GM21528 (cell line): ENCODE results near the gene DIAPH2.
"Not testable (repeated sequence)": the region's sequence is repeated elsewhere in the genome, so short reads cannot be mapped to it uniquely, and the experiment has no call there.

Source experiments
- ATAC-seq: cut with Tn5 transposase; IDR thresholded peaks from one replicate; pipeline ENCODE4 v1.9.1; 2021; ENCODE audit warnings: mild to moderate bottlenecking, moderate library complexity; ENCODE audit not compliant: unreplicated experiment, low FRiP score

Gene DIAPH2

DNA sequence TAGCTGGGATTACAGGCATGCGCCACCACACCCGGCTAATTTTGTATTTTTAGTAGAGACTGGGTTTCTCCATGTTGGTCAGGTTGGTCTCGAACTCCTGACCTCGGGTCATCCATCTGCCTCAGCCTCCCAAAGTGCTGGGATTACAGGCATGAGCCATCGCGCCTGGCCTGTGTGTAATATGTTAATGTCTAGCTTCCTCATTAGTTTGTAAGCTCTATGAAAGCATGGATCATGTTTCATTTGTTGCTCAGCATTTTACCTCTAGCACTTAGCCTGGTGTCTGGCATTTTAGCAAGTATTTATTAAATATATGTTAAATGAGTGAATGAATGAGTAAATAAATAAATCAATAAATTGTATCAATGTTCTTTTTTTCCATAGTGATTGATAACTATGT, 29.8 kb downstream of the DIAPH2 start:
- not testable (repeated sequence) for ATAC-seq

GRCh38 chrX:96715481-96715880, 30.8 kb downstream of the DIAPH2 start:
- ATAC-seq: no peak

- no peak for ATAC-seq
These were observed 34.7 kb downstream of the DIAPH2 start for GRCh38 chrX:96719161-96719875.

DNA sequence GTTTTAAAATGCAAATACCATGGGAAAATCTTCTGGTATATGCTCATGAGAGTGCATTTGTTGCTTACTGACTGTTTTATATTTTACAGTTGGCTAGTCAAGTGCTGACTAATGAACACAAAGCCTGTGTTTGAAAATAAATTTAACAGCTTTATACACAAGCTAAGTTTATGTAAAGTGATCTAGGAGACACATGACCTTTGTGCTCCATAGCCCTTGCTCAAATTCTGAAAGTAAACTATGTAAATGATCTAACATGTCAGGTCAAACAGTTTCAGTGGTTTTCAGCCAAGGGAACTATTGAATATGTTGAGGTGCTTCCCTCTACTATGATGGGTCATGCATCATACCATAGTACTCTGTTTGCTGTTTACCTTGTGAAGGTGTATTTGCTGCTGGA, 36.7 kb downstream of the DIAPH2 start:
- peak; percentile 100 for ATAC-seq

DNA sequence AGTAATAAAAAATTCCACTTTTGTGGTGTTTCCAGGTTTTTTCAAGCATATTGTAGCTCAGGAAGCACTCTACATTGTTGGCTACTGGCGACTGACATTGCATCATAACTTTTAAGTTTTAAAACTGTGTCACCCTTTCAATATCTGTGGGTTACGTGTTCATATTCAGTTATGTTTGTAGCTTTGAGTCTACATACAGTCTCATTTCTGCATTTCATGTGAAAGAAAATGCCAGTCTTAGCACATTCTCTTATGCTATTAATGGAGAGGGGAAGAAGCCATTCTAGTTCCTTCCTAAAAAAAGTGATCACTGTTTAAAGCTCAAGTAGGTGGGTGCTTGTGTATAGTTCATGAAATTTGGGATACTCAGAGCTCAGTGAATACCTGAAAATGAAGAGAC, 38.1 kb downstream of the DIAPH2 start:
- no peak for ATAC-seq

- no peak for ATAC-seq
These were observed 44.4 kb downstream of the DIAPH2 start for GRCh38 chrX:96729053-96729452.

DNA sequence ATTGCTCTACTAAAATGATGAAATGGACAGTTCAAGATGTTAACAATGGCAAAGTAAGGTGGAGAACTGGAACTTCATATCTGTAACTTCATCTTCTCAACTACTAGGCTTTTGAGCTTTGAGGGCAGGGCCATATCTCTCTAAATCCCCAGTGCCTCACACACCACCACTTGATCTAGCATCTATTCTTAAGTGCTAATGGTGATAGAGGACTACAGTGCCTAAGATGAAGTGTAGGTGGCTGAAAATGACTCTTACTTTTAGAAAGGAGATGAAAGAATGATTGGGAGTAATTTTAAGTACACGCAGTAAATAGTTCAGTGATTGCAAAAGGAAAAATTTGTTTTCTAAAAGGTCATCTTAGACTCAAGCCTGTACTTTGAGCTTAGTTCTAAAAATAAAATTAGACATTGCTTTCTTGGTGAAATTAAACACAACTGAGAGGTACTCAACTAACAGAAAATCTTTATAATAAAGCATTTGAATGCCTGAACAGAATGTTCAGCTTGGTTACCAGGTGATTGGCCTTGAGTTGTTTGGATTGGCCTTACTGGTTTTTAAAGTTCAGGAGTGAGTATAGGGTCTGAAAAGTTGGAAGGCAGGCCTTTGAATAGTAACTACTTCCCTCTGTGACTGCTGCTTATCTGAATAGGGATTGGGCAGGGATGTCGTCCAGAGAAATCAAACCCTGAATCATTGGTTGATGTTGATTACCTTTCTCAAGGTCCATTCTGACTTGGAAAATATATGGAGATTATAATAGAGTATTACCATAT, 45.4 kb downstream of the DIAPH2 start:
- no peak for ATAC-seq

GRCh38 chrX:96731000-96731399, 46.4 kb downstream of the DIAPH2 start:
- ATAC-seq: not testable (repeated sequence)

- ATAC-seq: no peak
These were observed 58.9 kb downstream of the DIAPH2 start for GRCh38 chrX:96743367-96744073.

DNA sequence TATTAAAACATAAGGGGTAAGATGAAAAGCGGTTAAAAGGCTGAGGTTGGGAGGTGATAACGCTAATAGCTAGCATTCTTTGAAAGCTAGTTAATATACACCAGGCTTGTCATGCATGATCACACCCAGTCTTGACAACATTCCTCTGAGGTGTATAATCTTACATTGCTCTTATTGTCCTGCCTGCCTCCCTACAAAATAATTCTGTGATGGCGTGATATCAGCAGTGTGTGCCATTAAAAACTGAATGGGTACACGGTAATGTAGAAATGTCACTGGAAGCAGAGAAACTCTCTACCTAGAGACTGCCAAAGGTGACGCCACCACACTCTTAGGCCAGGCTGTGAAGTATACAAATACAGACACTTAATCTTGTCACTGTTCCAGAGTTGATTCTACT, 68.1 kb downstream of the DIAPH2 start:
- no peak for ATAC-seq

GRCh38 chrX:96753230-96753629, 68.6 kb downstream of the DIAPH2 start:
- ATAC-seq: no peak

GRCh38 chrX:96756491-96756890, 71.8 kb downstream of the DIAPH2 start:
- no peak for ATAC-seq

DNA sequence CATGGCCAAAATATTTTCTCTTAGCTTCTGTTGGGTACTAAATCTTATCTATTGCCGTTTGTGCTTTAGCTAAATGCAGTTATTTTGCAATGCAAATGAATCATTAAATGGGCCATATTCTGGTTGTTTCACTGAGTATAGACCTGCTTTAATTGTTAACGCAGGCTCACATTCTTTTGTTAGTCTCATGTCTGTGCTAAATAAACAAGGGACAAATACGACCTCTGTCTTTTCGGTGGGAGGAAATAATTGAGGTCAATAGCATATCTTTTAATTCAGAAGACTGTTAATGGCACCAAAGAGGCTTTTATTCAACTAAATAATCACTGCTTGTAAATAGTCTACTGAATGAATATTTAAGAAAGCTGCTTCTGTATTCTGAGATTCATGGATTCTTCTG, 76.9 kb downstream of the DIAPH2 start:
- no peak for ATAC-seq

- ATAC-seq: no peak
These were observed 79.0 kb downstream of the DIAPH2 start for GRCh38 chrX:96763608-96764007.

GRCh38 chrX:96764864-96765263, 80.2 kb downstream of the DIAPH2 start:
- no peak for ATAC-seq

GRCh38 chrX:96770315-96770714, 85.7 kb downstream of the DIAPH2 start:
- no peak for ATAC-seq

- no peak for ATAC-seq
These were observed 86.8 kb downstream of the DIAPH2 start for GRCh38 chrX:96771486-96771885.

DNA sequence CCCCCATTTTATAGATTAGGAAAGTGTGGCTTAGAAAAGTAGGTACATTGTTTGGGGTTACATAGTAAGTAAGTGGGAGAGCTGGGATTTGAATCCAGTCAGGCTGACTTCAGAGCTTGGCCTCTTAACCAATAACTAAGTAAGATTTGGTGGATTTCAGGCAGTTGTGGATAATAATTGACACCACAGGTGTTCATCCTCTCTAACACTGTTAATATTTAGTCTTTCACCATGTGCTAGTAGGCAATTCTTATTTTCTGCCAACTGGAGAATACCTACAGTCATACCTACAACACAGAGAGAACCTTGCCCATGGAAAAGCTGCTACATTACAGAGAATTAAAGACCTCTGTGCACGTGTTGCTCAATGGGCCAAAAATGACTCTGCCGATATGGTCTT, 89.5 kb downstream of the DIAPH2 start:
- no peak for ATAC-seq

DNA sequence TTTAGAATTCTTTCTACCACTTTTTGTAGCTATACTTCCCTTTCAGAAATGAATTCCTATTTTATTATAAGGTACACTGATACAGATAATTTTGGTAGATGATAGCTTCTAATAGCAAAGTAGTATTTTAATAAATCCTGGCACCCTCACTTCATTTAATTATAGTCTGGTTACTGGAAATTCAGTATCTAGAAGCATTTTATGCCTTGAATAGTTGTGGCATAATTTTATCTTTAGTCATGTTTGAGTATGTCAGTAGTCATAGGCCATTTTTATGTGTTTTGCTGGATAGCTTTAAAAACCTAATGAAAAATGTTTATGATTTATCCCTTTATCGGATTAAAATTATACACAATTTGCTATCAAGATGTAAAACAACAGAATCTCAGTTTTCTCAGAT, 92.3 kb downstream of the DIAPH2 start:
- no peak for ATAC-seq

- no peak for ATAC-seq
These were observed 106.9 kb downstream of the DIAPH2 start for GRCh38 chrX:96791559-96791958.

DNA sequence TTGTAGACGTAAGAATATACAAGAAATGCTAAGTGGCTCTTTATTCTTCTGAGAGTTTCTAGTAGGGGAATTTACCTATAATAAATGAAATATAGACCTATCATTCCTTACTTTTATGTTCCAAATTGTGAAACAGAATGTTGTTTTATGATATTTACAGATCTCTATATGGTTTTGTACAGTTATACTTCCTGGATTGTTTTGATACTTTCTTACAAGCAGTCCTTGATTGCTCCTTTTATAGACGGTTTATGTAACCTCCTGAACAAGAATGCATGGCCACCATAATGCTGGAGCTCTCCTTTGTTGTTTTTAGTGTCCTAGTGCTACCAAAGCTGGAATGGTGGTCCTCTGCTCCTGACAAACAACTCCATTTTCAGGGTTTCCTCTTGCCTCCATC, 107.4 kb downstream of the DIAPH2 start:
- ATAC-seq: no peak
